ENCODE measurements around the gene STH.

DNA sequence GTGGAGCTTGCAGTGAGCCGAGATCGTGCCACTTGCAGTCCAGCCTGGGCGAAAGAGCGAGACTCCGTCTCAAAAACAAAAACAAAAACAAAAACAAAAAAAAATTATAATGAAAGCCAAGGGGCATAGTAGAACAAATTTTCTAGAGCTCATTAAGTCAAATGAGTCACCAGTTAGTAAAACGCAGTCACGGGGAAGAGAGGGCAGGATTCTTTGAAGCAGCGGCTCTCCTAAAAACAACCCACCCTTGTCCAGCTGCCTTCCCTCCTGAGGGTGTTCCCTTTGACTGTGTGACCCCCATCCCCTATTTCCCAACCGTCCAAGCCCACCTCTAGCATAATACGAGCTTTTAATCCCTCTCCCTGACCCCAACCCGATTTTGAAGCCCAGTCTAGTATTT, 44.1 kb upstream of the STH start:
- TF ChIP-seq, protein P1, sequence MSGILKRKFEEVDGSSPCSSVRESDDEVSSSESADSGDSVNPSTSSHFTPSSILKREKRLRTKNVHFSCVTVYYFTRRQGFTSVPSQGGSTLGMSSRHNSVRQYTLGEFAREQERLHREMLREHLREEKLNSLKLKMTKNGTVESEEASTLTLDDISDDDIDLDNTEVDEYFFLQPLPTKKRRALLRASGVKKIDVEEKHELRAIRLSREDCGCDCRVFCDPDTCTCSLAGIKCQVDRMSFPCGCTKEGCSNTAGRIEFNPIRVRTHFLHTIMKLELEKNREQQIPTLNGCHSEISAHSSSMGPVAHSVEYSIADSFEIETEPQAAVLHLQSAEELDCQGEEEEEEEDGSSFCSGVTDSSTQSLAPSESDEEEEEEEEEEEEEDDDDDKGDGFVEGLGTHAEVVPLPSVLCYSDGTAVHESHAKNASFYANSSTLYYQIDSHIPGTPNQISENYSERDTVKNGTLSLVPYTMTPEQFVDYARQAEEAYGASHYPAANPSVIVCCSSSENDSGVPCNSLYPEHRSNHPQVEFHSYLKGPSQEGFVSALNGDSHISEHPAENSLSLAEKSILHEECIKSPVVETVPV (CRISPR knock-in tag; IDR thresholded peaks at IDR 0.05): no peak
- no peak for TF ChIP-seq ZFP3 (CRISPR knock-in tag; IDR thresholded peaks at IDR 0.05)
- TF ChIP-seq, protein P2, sequence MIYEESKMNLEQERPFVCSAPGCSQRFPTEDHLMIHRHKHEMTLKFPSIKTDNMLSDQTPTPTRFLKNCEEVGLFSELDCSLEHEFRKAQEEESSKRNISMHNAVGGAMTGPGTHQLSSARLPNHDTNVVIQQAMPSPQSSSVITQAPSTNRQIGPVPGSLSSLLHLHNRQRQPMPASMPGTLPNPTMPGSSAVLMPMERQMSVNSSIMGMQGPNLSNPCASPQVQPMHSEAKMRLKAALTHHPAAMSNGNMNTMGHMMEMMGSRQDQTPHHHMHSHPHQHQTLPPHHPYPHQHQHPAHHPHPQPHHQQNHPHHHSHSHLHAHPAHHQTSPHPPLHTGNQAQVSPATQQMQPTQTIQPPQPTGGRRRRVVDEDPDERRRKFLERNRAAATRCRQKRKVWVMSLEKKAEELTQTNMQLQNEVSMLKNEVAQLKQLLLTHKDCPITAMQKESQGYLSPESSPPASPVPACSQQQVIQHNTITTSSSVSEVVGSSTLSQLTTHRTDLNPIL (CRISPR knock-in tag; IDR thresholded peaks at IDR 0.05; ENCODE audit: low read depth): no peak
- TF ChIP-seq TCF4 (CRISPR knock-in tag; IDR thresholded peaks at IDR 0.05; ENCODE audit: borderline replicate concordance): no peak
- TF ChIP-seq GLIS3 (CRISPR knock-in tag; IDR thresholded peaks at IDR 0.05): no peak
- no peak for TF ChIP-seq ESRRG (CRISPR knock-in tag; IDR thresholded peaks at IDR 0.05)
- no peak for TF ChIP-seq SNAI2 (CRISPR knock-in tag; IDR thresholded peaks at IDR 0.05)
- no peak for TF ChIP-seq TOX (CRISPR knock-in tag; IDR thresholded peaks at IDR 0.05; ENCODE audit: borderline replicate concordance)
- TF ChIP-seq, protein P3, sequence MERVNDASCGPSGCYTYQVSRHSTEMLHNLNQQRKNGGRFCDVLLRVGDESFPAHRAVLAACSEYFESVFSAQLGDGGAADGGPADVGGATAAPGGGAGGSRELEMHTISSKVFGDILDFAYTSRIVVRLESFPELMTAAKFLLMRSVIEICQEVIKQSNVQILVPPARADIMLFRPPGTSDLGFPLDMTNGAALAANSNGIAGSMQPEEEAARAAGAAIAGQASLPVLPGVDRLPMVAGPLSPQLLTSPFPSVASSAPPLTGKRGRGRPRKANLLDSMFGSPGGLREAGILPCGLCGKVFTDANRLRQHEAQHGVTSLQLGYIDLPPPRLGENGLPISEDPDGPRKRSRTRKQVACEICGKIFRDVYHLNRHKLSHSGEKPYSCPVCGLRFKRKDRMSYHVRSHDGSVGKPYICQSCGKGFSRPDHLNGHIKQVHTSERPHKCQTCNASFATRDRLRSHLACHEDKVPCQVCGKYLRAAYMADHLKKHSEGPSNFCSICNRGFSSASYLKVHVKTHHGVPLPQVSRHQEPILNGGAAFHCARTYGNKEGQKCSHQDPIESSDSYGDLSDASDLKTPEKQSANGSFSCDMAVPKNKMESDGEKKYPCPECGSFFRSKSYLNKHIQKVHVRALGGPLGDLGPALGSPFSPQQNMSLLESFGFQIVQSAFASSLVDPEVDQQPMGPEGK (CRISPR knock-in tag; IDR thresholded peaks at IDR 0.05; ENCODE audit: borderline replicate concordance): no peak
- TF ChIP-seq ZNF70 (CRISPR knock-in tag; IDR thresholded peaks at IDR 0.05): no peak
- TF ChIP-seq PPARA (CRISPR knock-in tag; IDR thresholded peaks at IDR 0.05; ENCODE audit: borderline replicate concordance): no peak
